Suprapubic skin (tissue), 4 donors: ENCODE results near the gene TRRAP.

ENCODE experiments used
- CTCF ChIP-seq, 2 donors: fragments of 200-600 bp in 1 of 2; fragments of 450-650 bp in 1 of 2; sonication (generic) in 1 of 2; IDR thresholded peaks; one replicate each; pipeline ENCODE4 v1.5.1; 2016 to 2019; ENCODE audit warnings: antibody characterized with exemption in 2 of 2, mild to moderate bottlenecking in 1 of 2, moderate library complexity in 1 of 2
- EP300 ChIP-seq: sonication (generic); formaldehyde crosslinking; IDR thresholded peaks from one replicate; pipeline ENCODE4 v1.6.1; 2017; ENCODE audit warnings: antibody characterized with exemption
- POLR2A ChIP-seq, 2 donors: fragments of 450-650 bp; IDR thresholded peaks; one replicate each; pipeline ENCODE4 v1.6.1; 2017; ENCODE audit warnings: antibody characterized with exemption in 2 of 2, mild to moderate bottlenecking in 2 of 2, moderate library complexity in 2 of 2
- POLR2AphosphoS5 ChIP-seq, 3 donors: sonication (generic); formaldehyde crosslinking; IDR thresholded peaks; one replicate each; pipeline ENCODE4 v1.6.1; 2017; ENCODE audit warnings: antibody characterized with exemption in 3 of 3

GRCh38 chr7:99012722-99013121 lies 134.4 kb downstream of the TRRAP start:
- no peak for TF ChIP-seq POLR2A (IDR thresholded peaks at IDR 0.05)
- no peak for TF ChIP-seq CTCF (IDR thresholded peaks at IDR 0.05)
- TF ChIP-seq POLR2AphosphoS5 (IDR thresholded peaks at IDR 0.05): no peak
- no peak for TF ChIP-seq EP300
